Neuronal stem cell (in vitro differentiated cells): ENCODE measurements around the gene LRMDA.

Experiments used
- DNase-seq: peaks from one replicate; pipeline ENCODE4 v3.0.0-alpha.2; 2013; ENCODE audit warnings: low spot score
- H2AFZ ChIP-seq: one replicate; pipeline ENCODE4 v1.6.1; 2013; ENCODE audit warnings: mild to moderate bottlenecking, low read length, inconsistent platforms
- H2AK5ac ChIP-seq: 2 replicates; pipeline ENCODE4 v1.6.1; 2013; ENCODE audit warnings: low read depth, mild to moderate bottlenecking, inconsistent platforms, low read length, moderate library complexity, mixed read lengths
- H2BK120ac ChIP-seq: 2 replicates; pipeline ENCODE4 v1.6.1; 2013; ENCODE audit warnings: low read depth, mild to moderate bottlenecking, inconsistent platforms, low read length, moderate library complexity, mixed read lengths
- H2BK12ac ChIP-seq: one replicate; pipeline ENCODE4 v1.6.1; 2013; ENCODE audit warnings: low read length, inconsistent platforms
- H2BK15ac ChIP-seq: 2 replicates; pipeline ENCODE4 v1.6.1; 2013; ENCODE audit warnings: mild to moderate bottlenecking, low read length, inconsistent platforms, mixed read lengths
- H2BK5ac ChIP-seq: one replicate; pipeline ENCODE4 v1.6.1; 2013; ENCODE audit warnings: inconsistent platforms, mild to moderate bottlenecking, low read length, moderate library complexity
- H3K14ac ChIP-seq: one replicate; pipeline ENCODE4 v1.6.1; 2013; ENCODE audit warnings: low read length, inconsistent platforms
- H3K18ac ChIP-seq: 2 replicates; pipeline ENCODE4 v1.6.1; 2013; ENCODE audit warnings: low read length, inconsistent platforms
- H3K23ac ChIP-seq: 2 replicates; pipeline ENCODE4 v1.6.1; 2013; ENCODE audit warnings: low read depth, mild to moderate bottlenecking, mixed read lengths, low read length, inconsistent platforms; ENCODE audit not compliant: poor library complexity
- H3K27ac ChIP-seq: replicated peaks from 3 replicates; pipeline ENCODE4 v1.5.1; 2013; ENCODE audit warnings: low read length, inconsistent platforms
- H3K27me3 ChIP-seq, 3 experiments: 2 replicates each; pipeline ENCODE4 v1.6.1; 2013; ENCODE audit warnings: low read length in 3 of 3, mild to moderate bottlenecking in 2 of 3, inconsistent platforms in 1 of 3, low read depth in 1 of 3, mixed read lengths in 1 of 3, moderate library complexity in 1 of 3; ENCODE audit not compliant: control insufficient read depth in 3 of 3, insufficient read depth in 3 of 3
- H3K36me3 ChIP-seq, 2 donors: replicated peaks in 1 of 2; 2 replicates each; pipeline ENCODE4 v1.6.1; 2013; ENCODE audit warnings: low read length in 2 of 2; ENCODE audit not compliant: control insufficient read depth in 2 of 2, insufficient read depth in 2 of 2
- H3K4ac ChIP-seq: 2 replicates; pipeline ENCODE4 v1.6.1; 2013; ENCODE audit warnings: inconsistent platforms, mild to moderate bottlenecking, low read length, moderate library complexity
- H3K4me1 ChIP-seq, 2 donors: 1 replicate in 1 of 2; 2 replicates in 1 of 2; pipeline ENCODE4 v1.6.1; 2013; ENCODE audit warnings: low read length in 2 of 2, low read depth in 1 of 2; ENCODE audit not compliant: control insufficient read depth in 2 of 2, insufficient read depth in 1 of 2
- H3K4me2 ChIP-seq: one replicate; pipeline ENCODE4 v1.6.1; 2013; ENCODE audit warnings: mild to moderate bottlenecking, low read length, inconsistent platforms; ENCODE audit not compliant: insufficient read depth, poor library complexity, severe bottlenecking
- H3K4me3 ChIP-seq, 2 donors: 2 replicates each; pipeline ENCODE4 v1.5.1; 2013; ENCODE audit warnings: low read length in 2 of 2, mild to moderate bottlenecking in 2 of 2, inconsistent platforms in 1 of 2, moderate library complexity in 1 of 2
- H3K79me1 ChIP-seq: one replicate; pipeline ENCODE4 v1.6.1; 2013; ENCODE audit warnings: low read depth, mild to moderate bottlenecking, inconsistent platforms, low read length, moderate library complexity
- H3K9ac ChIP-seq: one replicate; pipeline ENCODE4 v1.6.1; 2013; ENCODE audit warnings: mild to moderate bottlenecking, low read depth, low read length, inconsistent platforms; ENCODE audit not compliant: poor library complexity
- H3K9me3 ChIP-seq, 2 donors: replicated peaks in 1 of 2; 2 replicates each; pipeline versions ENCODE3 to v1.6.1; 2013; ENCODE audit warnings: low read length in 2 of 2, mild to moderate bottlenecking in 2 of 2, inconsistent platforms in 1 of 2, low read depth in 1 of 2, mixed read lengths in 1 of 2, moderate library complexity in 1 of 2; ENCODE audit not compliant: control insufficient read depth in 2 of 2, insufficient read depth in 1 of 2
- H4K8ac ChIP-seq: one replicate; pipeline ENCODE4 v1.6.1; 2013; ENCODE audit warnings: low read depth, mild to moderate bottlenecking, inconsistent platforms, low read length, moderate library complexity
- H4K91ac ChIP-seq: one replicate; pipeline ENCODE4 v1.6.1; 2013; ENCODE audit warnings: low read length, low read depth, mild to moderate bottlenecking, inconsistent platforms; ENCODE audit not compliant: poor library complexity
- WGBS, 2 donors: extraction: QIAGEN DNeasy Blood & Tissue Kit; methylation state at CpG; one replicate each; pipeline ENCODE4 v1.1.7; 2013; ENCODE audit warnings: missing lambda C conversion rate in 2 of 2, mixed read lengths in 1 of 2; ENCODE audit not compliant: insufficient read length in 2 of 2, insufficient replicate concordance in 1 of 2; ENCODE audit errors: extremely low coverage in 2 of 2; 5-methylcytosine and 5-hydroxymethylcytosine counted together

Gene LRMDA

GRCh38 chr10:76302961-76303630, 871.7 kb downstream of the LRMDA start:
- no peak overlapping the region for H2AK5ac ChIP-seq
- no CpG with 5 or more reads among the region's 8 CpGs for WGBS, 2 donors
- no peak overlapping the region for H2AFZ ChIP-seq
- no peak overlapping the region for H3K23ac ChIP-seq
- no peak overlapping the region for H3K27ac ChIP-seq
- H3K4me1 ChIP-seq = peaks cover 9 to 13% of the 10 kb centered on the region in 2 donors
- H2BK120ac ChIP-seq = no peak overlapping the region
- no peaks in the 10 kb centered on the region for H3K36me3 ChIP-seq
- H3K9ac ChIP-seq = no peak overlapping the region
- H2BK5ac ChIP-seq = no peak overlapping the region
- H2BK15ac ChIP-seq = no peak overlapping the region
- no peak overlapping the region for H3K4me2 ChIP-seq
- DNase-seq = no peak
- no peaks in the 10 kb centered on the region for H3K27me3 ChIP-seq
- H3K9me3 ChIP-seq = no peaks in the 10 kb centered on the region
- H2BK12ac ChIP-seq = no peak overlapping the region
- H4K91ac ChIP-seq = no peak overlapping the region
- H3K4ac ChIP-seq = no peak overlapping the region
- no peaks in the 10 kb centered on the region for H3K79me1 ChIP-seq
- H3K4me3 ChIP-seq = no peak overlapping the region
- H3K18ac ChIP-seq = no peak overlapping the region
- no peak overlapping the region for H3K14ac ChIP-seq
- H4K8ac ChIP-seq = no peak overlapping the region

GRCh38 chr10:76303682-76304316, 872.4 kb downstream of the LRMDA start:
- H2AFZ ChIP-seq = peak overlapping the region; percentile 0
- H3K4me3 ChIP-seq = no peak overlapping the region
- H3K9me3 ChIP-seq = no peaks in the 10 kb centered on the region
- H3K4me2 ChIP-seq = no peak overlapping the region
- H2BK15ac ChIP-seq = no peak overlapping the region
- no peak overlapping the region for H4K91ac ChIP-seq
- no peak overlapping the region for H4K8ac ChIP-seq
- no peaks in the 10 kb centered on the region for H3K79me1 ChIP-seq
- no peak overlapping the region for H3K9ac ChIP-seq
- DNase-seq = peak; percentile 65
- no peak overlapping the region for H2BK120ac ChIP-seq
- H2AK5ac ChIP-seq = no peak overlapping the region
- peaks cover 9 to 13% of the 10 kb centered on the region in 2 donors for H3K4me1 ChIP-seq
- H3K23ac ChIP-seq = no peak overlapping the region
- H3K14ac ChIP-seq = no peak overlapping the region
- no peaks in the 10 kb centered on the region for H3K27me3 ChIP-seq
- no peak overlapping the region for H2BK5ac ChIP-seq
- no peaks in the 10 kb centered on the region for H3K36me3 ChIP-seq
- no peak overlapping the region for H3K4ac ChIP-seq
- WGBS, 2 donors = no CpG with 5 or more reads among the region's 8 CpGs
- H3K27ac ChIP-seq = no peak overlapping the region
- no peak overlapping the region for H2BK12ac ChIP-seq
- H3K18ac ChIP-seq = no peak overlapping the region

DNA sequence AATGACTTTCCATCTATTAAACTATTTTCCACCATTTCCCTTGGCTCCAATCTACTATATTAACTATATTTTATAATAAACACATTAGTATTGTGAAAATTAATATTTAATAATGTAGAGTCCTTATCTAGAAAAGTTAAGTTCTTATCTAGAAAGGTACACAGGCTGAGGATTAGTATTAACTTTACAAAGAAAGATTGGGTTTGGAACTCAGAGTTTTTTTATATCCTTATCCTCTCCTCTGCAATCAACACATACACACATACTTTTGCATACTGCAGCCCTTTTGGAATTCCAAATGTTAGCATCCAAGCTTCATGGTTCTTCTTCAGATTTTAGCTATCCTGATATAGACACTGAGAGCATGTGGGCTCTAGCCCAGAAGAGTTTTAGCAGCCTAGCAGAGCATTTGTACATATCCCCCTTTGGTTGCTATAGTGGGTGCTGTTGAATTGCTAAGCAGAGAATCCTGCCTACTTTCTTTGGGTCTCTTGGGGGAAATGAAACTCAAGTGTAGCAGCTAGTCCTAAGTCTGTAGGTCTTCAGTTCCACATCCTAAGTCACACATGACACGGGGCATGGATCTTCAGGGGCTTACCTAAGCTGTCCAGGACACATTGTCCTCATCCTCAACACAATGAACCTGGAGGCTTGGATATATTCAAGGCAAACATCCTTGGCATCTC, 874.6 kb downstream of the LRMDA start:
- no CpG with 5 or more reads among the region's 1 CpG for WGBS, 2 donors
- no peaks in the 10 kb centered on the region for H3K36me3 ChIP-seq
- H3K79me1 ChIP-seq = no peaks in the 10 kb centered on the region
- H3K18ac ChIP-seq = no peak overlapping the region
- H3K4me3 ChIP-seq = no peak overlapping the region
- no peak overlapping the region for H3K27ac ChIP-seq
- H3K9ac ChIP-seq = no peak overlapping the region
- H2AK5ac ChIP-seq = no peak overlapping the region
- H3K4ac ChIP-seq = no peak overlapping the region
- no peak overlapping the region for H2AFZ ChIP-seq
- no peak overlapping the region for H2BK15ac ChIP-seq
- peaks cover 13 to 15% of the 10 kb centered on the region in 2 donors for H3K4me1 ChIP-seq
- no peaks in the 10 kb centered on the region for H3K9me3 ChIP-seq
- H2BK120ac ChIP-seq = no peak overlapping the region
- DNase-seq = no peak
- no peaks in the 10 kb centered on the region for H3K27me3 ChIP-seq
- H4K8ac ChIP-seq = no peak overlapping the region
- H4K91ac ChIP-seq = no peak overlapping the region
- H2BK12ac ChIP-seq = no peak overlapping the region
- H3K4me2 ChIP-seq = no peak overlapping the region
- no peak overlapping the region for H3K14ac ChIP-seq
- no peak overlapping the region for H2BK5ac ChIP-seq
- H3K23ac ChIP-seq = no peak overlapping the region

DNA sequence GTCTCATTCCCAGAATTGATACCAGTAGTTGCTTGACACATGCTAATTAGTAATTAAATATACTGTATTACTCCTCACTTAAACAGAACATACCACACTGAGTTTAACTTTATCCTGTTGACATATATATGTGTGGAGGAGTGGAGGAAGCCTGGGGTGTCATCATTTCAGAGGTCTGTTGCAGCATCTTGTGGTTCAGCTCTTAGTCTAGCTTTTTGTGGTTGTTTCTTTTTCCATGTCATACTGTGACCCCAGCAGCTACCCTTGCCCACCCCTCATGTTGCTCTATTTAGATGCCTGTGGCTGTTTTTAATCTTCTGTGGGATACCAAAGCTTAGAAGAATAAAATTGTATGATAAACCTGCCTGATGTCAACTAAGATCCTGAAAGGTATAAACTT, 875.4 kb downstream of the LRMDA start:
- Histone ChIP-seq H4K91ac (no peak overlapping the region), H3K23ac (no peak overlapping the region), H4K8ac (no peak overlapping the region), H3K79me1 (no peaks in the 10 kb centered on the region), H3K36me3 (no peaks in the 10 kb centered on the region), H3K18ac (no peak overlapping the region), H2BK12ac (no peak overlapping the region), H3K14ac (no peak overlapping the region), H3K9ac (no peak overlapping the region), H2BK15ac (no peak overlapping the region), H2AFZ (no peak overlapping the region), H3K4me3 (no peak overlapping the region), H3K4me1 (peaks cover 13 to 15% of the 10 kb centered on the region in 2 donors), H2BK5ac (no peak overlapping the region), H3K27ac (no peak overlapping the region), H3K4ac (no peak overlapping the region), H3K4me2 (no peak overlapping the region), H3K27me3 (no peaks in the 10 kb centered on the region), H3K9me3 (no peaks in the 10 kb centered on the region), H2BK120ac (no peak overlapping the region), H2AK5ac (no peak overlapping the region)
- DNase-seq = no peak
